SK-N-MC (cell line): Measurements from ENCODE around the gene POT1.

Experiments
- EZH2 ChIP-seq: fragments of 200-600 bp; sonication (generic); IDR thresholded peaks from one replicate; pipeline ENCODE4 v1.6.1; 2017; ENCODE audit warnings: antibody characterized with exemption
- POLR2AphosphoS5 ChIP-seq: IDR thresholded peaks from 2 replicates; pipeline ENCODE4 v1.6.1; 2012; ENCODE audit warnings: mild to moderate bottlenecking, low read depth, low read length, borderline replicate concordance

GRCh38 chr7:124959676-124960075 is 30.1 kb upstream of the POT1 start:
- TF ChIP-seq POLR2AphosphoS5: no peak
- no peak for TF ChIP-seq EZH2
